DND-41 (cell line): ENCODE measurements around the gene PEDS1.
"Not testable (repeated sequence)": the region's sequence is repeated elsewhere in the genome, so short reads cannot be mapped to it uniquely, and the experiment has no call there.

Source experiments
- ATAC-seq: fragments of 200-7000 bp; cut with Tn5 transposase; 3 replicates; pipeline ENCODE4 v1.9.1; 2021; ENCODE audit warnings: low read depth; ENCODE audit not compliant: insufficient read depth
- DNase-seq: peaks from one replicate; pipeline ENCODE4 v3.0.0-alpha.2; 2020
- H2AFZ ChIP-seq: 2 replicates; pipeline ENCODE4 v1.6.0; 2012; ENCODE audit warnings: low read depth, low read length
- H3K27ac ChIP-seq: 2 replicates; pipeline ENCODE4 v1.5.1; 2012; ENCODE audit warnings: low read length, inconsistent platforms
- H3K27me3 ChIP-seq: fragments of 200-600 bp; sonication (generic); 2 replicates; pipeline ENCODE4 v1.6.0; 2012; ENCODE audit warnings: low read length, mild to moderate bottlenecking, inconsistent platforms; ENCODE audit not compliant: insufficient read depth, poor library complexity
- H3K36me3 ChIP-seq: 2 replicates; pipeline ENCODE4 v1.5.1; 2012; ENCODE audit warnings: low read length, inconsistent platforms; ENCODE audit not compliant: insufficient read depth
- H3K4me1 ChIP-seq: 2 replicates; pipeline ENCODE4 v1.5.1; 2012; ENCODE audit warnings: mild to moderate bottlenecking, low read length; ENCODE audit not compliant: insufficient read depth
- H3K4me2 ChIP-seq: 2 replicates; pipeline ENCODE4 v1.6.0; 2012; ENCODE audit warnings: mild to moderate bottlenecking, moderate library complexity, low read length, inconsistent platforms; ENCODE audit not compliant: insufficient read depth
- H3K4me3 ChIP-seq, 2 experiments: fragments of 200-600 bp in 1 of 2; shearing (Covaris generic) in 1 of 2; 2 replicates each; pipeline ENCODE4 v1.5.1; 2012 to 2016; ENCODE audit warnings: inconsistent platforms in 2 of 2, low read length in 2 of 2, mild to moderate bottlenecking in 2 of 2, low read depth in 1 of 2, moderate library complexity in 1 of 2
- H3K79me2 ChIP-seq: 2 replicates; pipeline ENCODE4 v1.6.0; 2012; ENCODE audit warnings: low read length, inconsistent platforms; ENCODE audit not compliant: insufficient read depth
- H3K9ac ChIP-seq: 2 replicates; pipeline ENCODE4 v1.6.0; 2012; ENCODE audit warnings: low read depth, mild to moderate bottlenecking, inconsistent platforms, low read length, moderate library complexity
- H3K9me3 ChIP-seq: 2 replicates; pipeline ENCODE4 v1.5.1; 2012; ENCODE audit warnings: low read length, moderate library complexity, mild to moderate bottlenecking, inconsistent platforms; ENCODE audit not compliant: insufficient read depth, severe bottlenecking
- H4K20me1 ChIP-seq: 2 replicates; pipeline ENCODE4 v1.6.0; 2012; ENCODE audit warnings: low read length; ENCODE audit not compliant: insufficient read depth
- EZH2 ChIP-seq: IDR thresholded peaks from 3 replicates; pipeline ENCODE4 v1.6.1; 2012; ENCODE audit warnings: borderline replicate concordance, low read depth, mild to moderate bottlenecking, moderate library complexity, low read length, inconsistent platforms; ENCODE audit not compliant: severe bottlenecking
- TF ChIP-seq, protein P1 (sequence below): IDR thresholded peaks from 2 replicates; pipeline ENCODE4 v1.5.1; 2012; ENCODE audit warnings: borderline replicate concordance, low read length, moderate library complexity, mild to moderate bottlenecking; ENCODE audit not compliant: poor library complexity, severe bottlenecking; ENCODE audit errors: extremely low read depth

The PEDS1 gene

DNA sequence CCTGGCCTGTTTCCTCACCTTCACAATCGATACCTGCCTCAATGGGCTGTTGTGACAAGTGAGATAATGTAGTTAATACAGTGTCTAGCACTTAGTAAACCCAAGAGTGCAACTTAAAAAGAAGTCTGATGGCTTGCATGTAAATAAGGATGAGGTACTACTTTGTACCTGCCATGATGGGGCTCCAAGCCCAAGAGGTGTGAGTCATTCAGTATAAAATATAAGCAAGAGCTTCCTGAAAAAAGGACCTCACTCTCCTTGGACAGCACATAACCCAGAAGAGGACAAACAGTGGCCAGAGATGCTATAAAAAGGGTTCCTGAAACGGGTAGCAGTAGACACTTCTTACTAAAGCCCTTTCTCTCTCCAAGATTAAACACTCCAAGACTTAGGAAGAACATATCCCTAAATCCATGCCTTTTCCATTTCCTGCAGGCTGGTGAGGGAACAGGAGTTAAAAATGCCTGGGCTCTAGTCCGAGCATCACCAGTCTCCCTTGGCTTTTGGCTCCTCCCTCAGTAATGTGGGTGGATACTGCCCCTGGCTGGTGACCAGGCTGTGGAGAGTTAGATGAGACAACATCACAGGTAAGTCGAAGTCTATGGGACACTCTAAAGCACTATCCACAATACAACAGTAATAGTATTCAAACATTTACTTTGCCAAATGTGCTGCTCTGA lies 44.8 kb downstream of the PEDS1 start:
- no peaks in the 10 kb centered on the region for H3K27me3 ChIP-seq

DNA sequence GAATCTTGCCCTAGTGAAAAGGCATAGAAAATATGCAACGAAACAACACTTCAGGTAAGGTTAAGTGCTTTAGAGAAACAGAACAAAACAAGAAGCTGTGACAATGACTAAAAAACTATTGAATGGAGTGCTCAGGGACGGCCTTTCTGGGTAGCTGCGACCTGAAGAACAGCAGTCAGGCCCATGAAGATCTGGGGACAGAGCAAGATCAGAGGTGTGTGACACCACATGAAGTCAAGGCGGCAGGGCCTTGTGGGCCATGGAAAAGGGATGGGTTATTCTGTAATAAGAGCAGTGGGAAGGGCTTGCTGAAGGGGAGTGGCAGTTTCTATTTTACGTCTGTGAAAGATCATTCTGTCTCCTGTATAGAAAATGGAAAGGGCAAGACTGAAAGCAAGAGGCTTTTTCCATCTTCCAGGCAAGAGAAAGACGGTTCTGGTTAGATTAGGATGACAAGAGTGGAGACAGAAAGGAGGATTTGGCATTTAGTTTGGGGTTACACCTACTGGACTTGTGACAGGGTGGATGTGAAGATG lies 45.7 kb downstream of the PEDS1 start:
- Histone ChIP-seq H3K79me2 (peaks cover 99% of the 10 kb centered on the region), H3K27ac (no peak overlapping the region), H3K9me3 (no peaks in the 10 kb centered on the region), H3K27me3 (no peaks in the 10 kb centered on the region), H3K36me3 (peaks cover 19% of the 10 kb centered on the region), H3K9ac (no peak overlapping the region), H2AFZ (no peak overlapping the region), H4K20me1 (peaks cover 81% of the 10 kb centered on the region), H3K4me3 (no peak overlapping the region), H3K4me2 (no peak overlapping the region), H3K4me1 (peaks cover 34% of the 10 kb centered on the region)
- ATAC-seq (no peak), DNase-seq (no peak)
- TF ChIP-seq EZH2: no peak
- TF ChIP-seq, protein P1, sequence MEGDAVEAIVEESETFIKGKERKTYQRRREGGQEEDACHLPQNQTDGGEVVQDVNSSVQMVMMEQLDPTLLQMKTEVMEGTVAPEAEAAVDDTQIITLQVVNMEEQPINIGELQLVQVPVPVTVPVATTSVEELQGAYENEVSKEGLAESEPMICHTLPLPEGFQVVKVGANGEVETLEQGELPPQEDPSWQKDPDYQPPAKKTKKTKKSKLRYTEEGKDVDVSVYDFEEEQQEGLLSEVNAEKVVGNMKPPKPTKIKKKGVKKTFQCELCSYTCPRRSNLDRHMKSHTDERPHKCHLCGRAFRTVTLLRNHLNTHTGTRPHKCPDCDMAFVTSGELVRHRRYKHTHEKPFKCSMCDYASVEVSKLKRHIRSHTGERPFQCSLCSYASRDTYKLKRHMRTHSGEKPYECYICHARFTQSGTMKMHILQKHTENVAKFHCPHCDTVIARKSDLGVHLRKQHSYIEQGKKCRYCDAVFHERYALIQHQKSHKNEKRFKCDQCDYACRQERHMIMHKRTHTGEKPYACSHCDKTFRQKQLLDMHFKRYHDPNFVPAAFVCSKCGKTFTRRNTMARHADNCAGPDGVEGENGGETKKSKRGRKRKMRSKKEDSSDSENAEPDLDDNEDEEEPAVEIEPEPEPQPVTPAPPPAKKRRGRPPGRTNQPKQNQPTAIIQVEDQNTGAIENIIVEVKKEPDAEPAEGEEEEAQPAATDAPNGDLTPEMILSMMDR: no peak

More for the DNA sequence above, 44.8 kb downstream of the PEDS1 start:
- H3K4me3 ChIP-seq: no peak overlapping the region
- no peak overlapping the region for H2AFZ ChIP-seq
- TF ChIP-seq, protein P1: no peak
- no peak for TF ChIP-seq EZH2
- no peak overlapping the region for H3K27ac ChIP-seq
- peaks cover 98% of the 10 kb centered on the region for H3K79me2 ChIP-seq
- H3K9me3 ChIP-seq: no peaks in the 10 kb centered on the region
- DNase-seq: no peak
- no peak overlapping the region for H3K4me2 ChIP-seq
- peaks cover 37% of the 10 kb centered on the region for H3K4me1 ChIP-seq
- no peak overlapping the region for H3K9ac ChIP-seq
- H4K20me1 ChIP-seq: peaks cover 73% of the 10 kb centered on the region
- no peak for ATAC-seq
- H3K36me3 ChIP-seq: peaks cover 19% of the 10 kb centered on the region

DNA sequence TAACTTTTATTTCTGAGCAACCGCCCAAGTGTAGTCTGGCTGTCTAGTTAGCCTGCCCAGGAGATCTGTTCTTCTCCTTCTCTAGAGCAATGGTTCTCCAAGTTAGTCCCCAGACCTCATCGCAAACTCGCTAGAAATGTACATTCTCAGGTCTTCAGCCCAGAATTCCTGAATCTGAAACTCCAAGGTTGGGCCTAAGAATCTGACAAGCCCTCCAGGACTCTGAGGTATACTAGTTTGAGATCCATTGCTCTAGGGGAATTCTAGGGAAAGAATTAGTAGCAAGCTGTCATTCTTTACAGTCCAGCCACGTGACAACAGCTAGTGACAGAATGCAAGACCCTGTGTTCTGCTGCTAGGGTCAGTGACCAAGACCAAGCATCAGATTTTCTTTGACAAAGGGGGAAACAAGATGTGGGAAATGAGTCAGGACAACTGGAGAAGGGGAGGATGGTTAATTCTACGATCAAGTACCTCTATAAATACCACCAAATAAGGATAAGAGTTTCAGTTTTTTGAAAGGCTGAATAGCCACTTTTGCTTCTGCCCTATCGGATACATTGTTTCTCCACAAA lies 46.4 kb downstream of the PEDS1 start:
- H3K4me1 ChIP-seq: peaks cover 31% of the 10 kb centered on the region
- no peak overlapping the region for H3K9ac ChIP-seq
- no peak for ATAC-seq
- no peak overlapping the region for H3K4me2 ChIP-seq
- H2AFZ ChIP-seq: no peak overlapping the region
- no peak overlapping the region for H3K27ac ChIP-seq
- H3K36me3 ChIP-seq: peaks cover 26% of the 10 kb centered on the region
- no peak overlapping the region for H3K4me3 ChIP-seq
- no peak for DNase-seq
- peaks cover 83% of the 10 kb centered on the region for H4K20me1 ChIP-seq
- no peak for TF ChIP-seq EZH2
- TF ChIP-seq, protein P1: no peak
- peaks cover 99% of the 10 kb centered on the region for H3K79me2 ChIP-seq
- H3K9me3 ChIP-seq: no peaks in the 10 kb centered on the region
- H3K27me3 ChIP-seq: no peaks in the 10 kb centered on the region

DNA sequence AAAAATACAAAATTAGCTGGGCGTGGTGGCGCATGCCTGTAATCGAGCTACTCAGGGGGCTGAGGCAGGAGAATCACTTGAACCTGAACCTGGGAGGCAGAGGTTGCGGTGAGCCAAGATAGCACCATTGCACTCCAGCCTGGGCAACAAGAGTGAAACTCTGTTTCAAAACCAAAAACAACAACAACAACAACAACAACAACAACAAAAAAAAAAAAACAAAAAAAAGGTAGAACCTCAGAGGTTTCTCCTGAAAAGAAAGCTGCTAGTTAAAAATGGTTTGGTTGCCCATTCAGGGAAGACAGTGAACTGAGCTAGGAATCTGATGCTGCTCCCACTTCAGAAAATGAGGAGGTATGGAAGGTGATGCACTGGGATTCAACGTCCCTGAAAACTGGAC lies 46.9 kb downstream of the PEDS1 start:
- H3K4me3 ChIP-seq, H3K9ac ChIP-seq, ATAC-seq, H3K4me2 ChIP-seq, DNase-seq, H3K27ac ChIP-seq, H3K27me3 ChIP-seq, H3K9me3 ChIP-seq, H2AFZ ChIP-seq: not testable (repeated sequence)
- Histone ChIP-seq H3K36me3 (peaks cover 26% of the 10 kb centered on the region), H4K20me1 (peaks cover 83% of the 10 kb centered on the region), H3K79me2 (peaks cover 99% of the 10 kb centered on the region), H3K4me1 (peaks cover 26% of the 10 kb centered on the region)
